ENCODE measurements around the gene UNC119.

UNC119 gene

GRCh38 chr17:28509789-28510188 is 42.6 kb downstream of the UNC119 start:
- Mint-ChIP-seq H3K36me3 (ENCODE audit: low read depth) (no peaks in the 10 kb centered on the region), H3K27me3 (peaks cover 37% of the 10 kb centered on the region), H3K4me3 (no peak overlapping the region), H3K9me3 (no peaks in the 10 kb centered on the region), H3K4me1 (ENCODE audit: low read depth) (no peaks in the 10 kb centered on the region), H3K27ac (no peak overlapping the region)
- no peak for DNase-seq

- no peak for DNase-seq
- Mint-ChIP-seq H3K27me3 (peaks cover 37% of the 10 kb centered on the region), H3K36me3 (ENCODE audit: low read depth) (no peaks in the 10 kb centered on the region), H3K27ac (no peak overlapping the region), H3K4me3 (no peak overlapping the region), H3K4me1 (ENCODE audit: low read depth) (no peaks in the 10 kb centered on the region), H3K9me3 (no peaks in the 10 kb centered on the region)
These were observed 44.2 kb downstream of the UNC119 start for GRCh38 chr17:28508211-28508724.

- no peaks in the 10 kb centered on the region for H3K36me3 Mint-ChIP-seq (ENCODE audit: low read depth)
- peaks cover 37% of the 10 kb centered on the region for H3K27me3 Mint-ChIP-seq
- H3K4me3 Mint-ChIP-seq: no peak overlapping the region
- H3K4me1 Mint-ChIP-seq (ENCODE audit: low read depth): no peaks in the 10 kb centered on the region
- no peak overlapping the region for H3K27ac Mint-ChIP-seq
- DNase-seq: no peak
- H3K9me3 Mint-ChIP-seq: no peaks in the 10 kb centered on the region
These were observed 44.7 kb downstream of the UNC119 start for GRCh38 chr17:28507567-28508203.

- H3K4me3 Mint-ChIP-seq: no peak overlapping the region
- peaks cover 33% of the 10 kb centered on the region for H3K27me3 Mint-ChIP-seq
- no peaks in the 10 kb centered on the region for H3K36me3 Mint-ChIP-seq (ENCODE audit: low read depth)
- H3K27ac Mint-ChIP-seq: no peak overlapping the region
- no peaks in the 10 kb centered on the region for H3K4me1 Mint-ChIP-seq (ENCODE audit: low read depth)
- no peak for DNase-seq
- no peaks in the 10 kb centered on the region for H3K9me3 Mint-ChIP-seq
These were observed 45.5 kb downstream of the UNC119 start for GRCh38 chr17:28506763-28507487.

- Mint-ChIP-seq H3K4me1 (ENCODE audit: low read depth) (no peaks in the 10 kb centered on the region), H3K9me3 (no peaks in the 10 kb centered on the region), H3K36me3 (ENCODE audit: low read depth) (no peaks in the 10 kb centered on the region), H3K27ac (no peak within 1 kb of the TSS), H3K27me3 (peaks cover 28% of the 10 kb centered on the region), H3K4me3 (no peak within 1 kb of the TSS)
- no peak for DNase-seq
These were observed 46.3 kb downstream of the UNC119 start, which contains the start of gene FOXN1 for GRCh38 chr17:28505986-28506665. Gene FOXN1 (plus strand): TSS chr17:28506348. CDS start chr17:28523970, 17,622 bp downstream.

GRCh38 chr17:28503420-28503819 is 49.0 kb downstream of the UNC119 start:
- Mint-ChIP-seq H3K4me1 (ENCODE audit: low read depth) (no peaks in the 10 kb centered on the region), H3K27ac (no peak overlapping the region), H3K27me3 (peaks cover 9% of the 10 kb centered on the region), H3K36me3 (ENCODE audit: low read depth) (no peaks in the 10 kb centered on the region), H3K4me3 (no peak overlapping the region), H3K9me3 (no peaks in the 10 kb centered on the region)
- DNase-seq: no peak

GRCh38 chr17:28501421-28502284 is 50.8 kb downstream of the UNC119 start:
- Mint-ChIP-seq H3K4me1 (ENCODE audit: low read depth) (no peaks in the 10 kb centered on the region), H3K27me3 (peaks cover 2% of the 10 kb centered on the region), H3K4me3 (no peak overlapping the region), H3K36me3 (ENCODE audit: low read depth) (no peaks in the 10 kb centered on the region), H3K9me3 (no peaks in the 10 kb centered on the region), H3K27ac (no peak overlapping the region)
- no peak for DNase-seq

GRCh38 chr17:28500712-28501379 is 51.6 kb downstream of the UNC119 start:
- Mint-ChIP-seq H3K36me3 (ENCODE audit: low read depth) (no peaks in the 10 kb centered on the region), H3K4me3 (no peak overlapping the region), H3K27ac (no peak overlapping the region), H3K4me1 (ENCODE audit: low read depth) (no peaks in the 10 kb centered on the region), H3K27me3 (no peaks in the 10 kb centered on the region), H3K9me3 (no peaks in the 10 kb centered on the region)
- DNase-seq: no peak

GRCh38 chr17:28499684-28500357 is 52.6 kb downstream of the UNC119 start:
- Mint-ChIP-seq H3K4me3 (no peak overlapping the region), H3K36me3 (ENCODE audit: low read depth) (no peaks in the 10 kb centered on the region), H3K27me3 (no peaks in the 10 kb centered on the region), H3K27ac (no peak overlapping the region), H3K9me3 (no peaks in the 10 kb centered on the region), H3K4me1 (ENCODE audit: low read depth) (peaks cover under 1% of the 10 kb centered on the region)
- no peak for DNase-seq

GRCh38 chr17:28499364-28499664 is 53.1 kb downstream of the UNC119 start:
- no peak overlapping the region for H3K27ac Mint-ChIP-seq
- H3K36me3 Mint-ChIP-seq (ENCODE audit: low read depth): no peaks in the 10 kb centered on the region
- DNase-seq: no peak
- H3K4me3 Mint-ChIP-seq: no peak overlapping the region
- H3K27me3 Mint-ChIP-seq: no peaks in the 10 kb centered on the region
- no peaks in the 10 kb centered on the region for H3K9me3 Mint-ChIP-seq
- peaks cover 2% of the 10 kb centered on the region for H3K4me1 Mint-ChIP-seq (ENCODE audit: low read depth)

GRCh38 chr17:28498652-28499363 is 53.6 kb downstream of the UNC119 start:
- Mint-ChIP-seq H3K27ac (no peak overlapping the region), H3K9me3 (no peaks in the 10 kb centered on the region), H3K27me3 (no peaks in the 10 kb centered on the region), H3K4me3 (no peak overlapping the region), H3K4me1 (ENCODE audit: low read depth) (peaks cover 2% of the 10 kb centered on the region), H3K36me3 (ENCODE audit: low read depth) (no peaks in the 10 kb centered on the region)
- DNase-seq: no peak

- no peak for DNase-seq
- Mint-ChIP-seq H3K9me3 (no peaks in the 10 kb centered on the region), H3K4me1 (ENCODE audit: low read depth) (peaks cover 2% of the 10 kb centered on the region), H3K27me3 (no peaks in the 10 kb centered on the region), H3K4me3 (no peak overlapping the region), H3K36me3 (ENCODE audit: low read depth) (no peaks in the 10 kb centered on the region), H3K27ac (no peak overlapping the region)
These were observed 54.5 kb downstream of the UNC119 start for GRCh38 chr17:28497931-28498330.
